SH-SY5Y (cell line): ENCODE measurements around the gene ATP8B2.

Source experiments
- GATA2 ChIP-seq: IDR thresholded peaks from 2 replicates; pipeline ENCODE4 v1.6.1; 2011; ENCODE audit warnings: mild to moderate bottlenecking, low read depth, low read length
- GATA3 ChIP-seq: IDR thresholded peaks from 2 replicates; pipeline ENCODE4 v1.6.1; 2011; ENCODE audit warnings: low read depth, mild to moderate bottlenecking, low read length, moderate library complexity

DNA sequence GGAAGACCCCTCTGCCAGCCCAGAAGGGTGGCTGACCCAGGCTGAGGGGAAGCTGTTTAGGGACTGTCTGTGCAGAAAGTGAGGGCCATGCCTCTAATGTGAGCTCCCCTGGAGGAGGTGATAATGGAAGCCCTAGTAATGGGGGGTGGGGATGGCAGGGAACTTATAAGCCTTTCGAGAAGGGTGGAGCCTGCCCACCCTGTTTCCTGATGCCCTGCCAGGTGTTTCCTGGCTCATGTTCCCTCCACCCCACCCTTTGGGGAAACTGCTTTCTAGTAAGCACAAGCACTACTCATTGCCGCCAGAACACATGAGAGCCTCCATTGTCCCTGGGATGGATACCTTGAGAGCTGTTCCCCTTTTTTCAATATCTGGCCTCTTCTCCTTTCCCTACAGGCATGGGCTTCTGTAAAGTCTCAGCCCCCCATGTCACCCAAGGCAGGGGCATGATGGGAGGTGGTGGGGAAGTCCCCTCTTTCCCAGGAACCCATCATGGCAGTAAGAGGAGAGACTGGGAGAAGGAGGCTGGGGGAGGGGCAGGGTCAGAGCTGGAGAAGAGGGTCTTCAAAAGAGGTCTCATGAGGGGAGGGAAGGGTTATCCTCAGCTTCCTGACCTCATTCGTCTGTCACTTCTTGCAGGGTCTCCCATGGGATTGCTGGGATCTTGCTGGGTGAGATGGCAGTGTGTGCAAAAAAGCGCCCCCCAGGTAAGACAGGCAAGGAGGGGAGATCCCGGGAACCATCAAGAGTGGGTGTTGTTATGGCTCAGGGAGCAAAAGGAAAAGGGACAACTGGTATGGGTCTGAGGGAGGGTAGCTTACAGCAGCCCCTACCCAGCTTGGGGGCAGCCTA lies 2.4 kb downstream of the ATP8B2 start:
- no peak for TF ChIP-seq GATA3
- no peak for TF ChIP-seq GATA2
